CD1c-positive myeloid dendritic cell (primary cell): ENCODE data around the gene ABHD2.
A peak's percentile ranks its signal among the peaks of the same experiment; 100 is the strongest.

Experiments used
- DNase-seq: peaks from one replicate; pipeline ENCODE4 v3.0.0-alpha.2; 2016; ENCODE audit errors: extremely low spot score

Gene ABHD2

DNA sequence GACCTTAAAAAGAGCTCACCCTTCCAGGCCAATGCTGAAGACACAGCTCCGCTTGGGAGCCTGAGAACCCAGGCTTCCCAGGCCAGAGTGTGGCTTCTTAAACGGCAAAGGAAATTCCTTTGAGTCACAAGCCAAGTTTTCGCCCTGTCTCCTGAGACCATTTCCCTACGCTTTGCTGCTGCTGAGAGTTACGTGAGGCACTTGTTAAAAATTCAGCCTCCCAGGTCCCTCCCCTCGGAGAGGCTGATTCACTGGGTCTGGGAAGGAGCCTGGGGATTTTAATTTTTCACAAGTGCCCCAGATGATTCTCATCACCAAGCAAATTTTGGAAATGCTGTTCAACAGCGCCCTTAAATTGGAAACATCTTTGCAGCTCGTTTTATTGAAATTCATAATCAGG, 107.6 kb downstream of the ABHD2 start:
- no peak for DNase-seq

DNA sequence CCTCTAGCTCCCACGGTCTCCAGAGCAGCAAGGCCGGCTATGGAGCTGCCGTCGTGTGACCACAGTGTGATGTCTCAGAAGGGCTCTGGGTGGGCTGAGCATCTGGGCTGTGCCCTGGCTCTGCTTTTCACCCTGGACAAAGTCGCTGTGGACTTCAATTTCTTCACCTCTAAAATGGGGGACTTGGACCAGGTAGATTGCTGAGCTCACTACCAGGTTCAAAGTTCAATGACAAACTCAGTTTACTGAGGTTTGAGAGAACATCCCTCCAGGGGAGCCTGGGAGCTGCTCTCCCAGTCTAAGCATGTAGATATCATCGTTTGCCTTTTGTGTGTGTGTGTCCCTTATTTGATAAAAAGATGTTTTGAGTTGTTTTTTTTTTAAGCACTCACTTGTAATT, 108.0 kb downstream of the ABHD2 start:
- no peak for DNase-seq

DNA sequence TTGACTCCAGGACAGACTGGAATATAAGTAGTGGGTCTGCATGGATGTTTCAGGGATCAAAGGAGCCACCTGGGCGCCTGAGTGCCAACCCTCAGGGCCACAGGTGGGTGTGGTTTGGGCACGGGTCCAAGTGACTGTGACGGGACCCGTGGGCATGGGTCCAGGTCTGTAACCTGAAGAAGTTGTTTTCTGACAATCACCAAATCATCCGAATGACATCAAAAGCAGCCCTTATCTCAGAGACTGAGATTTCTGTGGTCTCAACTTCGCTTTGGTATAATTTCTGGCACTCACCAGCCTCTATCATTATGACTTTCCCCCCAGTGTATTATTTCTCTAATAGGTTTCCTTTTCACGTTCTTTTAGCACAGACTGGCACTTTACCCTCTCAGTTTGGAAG, 108.7 kb downstream of the ABHD2 start:
- DNase-seq = no peak

DNA sequence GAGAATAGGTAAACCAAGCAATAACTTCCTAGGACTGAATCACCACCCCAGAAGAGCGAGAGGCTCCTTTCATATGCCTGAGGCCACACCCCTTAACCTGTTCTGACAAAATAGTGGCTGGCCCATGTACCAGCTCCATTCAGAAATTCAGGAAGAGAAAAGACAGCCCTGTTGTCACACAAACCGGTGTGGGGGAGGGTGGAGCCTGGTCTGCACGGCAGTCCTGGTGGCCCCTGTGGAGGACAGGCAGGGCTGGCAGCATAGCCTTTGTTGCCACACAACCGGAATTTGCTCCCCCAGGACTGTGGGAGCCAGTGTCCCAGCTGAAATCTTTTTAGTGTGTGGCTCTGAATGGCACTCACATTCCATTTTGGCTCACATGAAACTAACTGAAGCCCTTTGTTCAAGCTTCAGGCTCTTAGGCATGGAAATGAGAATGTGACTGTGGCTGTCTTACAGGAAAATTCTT, 109.3 kb downstream of the ABHD2 start:
- DNase-seq = no peak

DNA sequence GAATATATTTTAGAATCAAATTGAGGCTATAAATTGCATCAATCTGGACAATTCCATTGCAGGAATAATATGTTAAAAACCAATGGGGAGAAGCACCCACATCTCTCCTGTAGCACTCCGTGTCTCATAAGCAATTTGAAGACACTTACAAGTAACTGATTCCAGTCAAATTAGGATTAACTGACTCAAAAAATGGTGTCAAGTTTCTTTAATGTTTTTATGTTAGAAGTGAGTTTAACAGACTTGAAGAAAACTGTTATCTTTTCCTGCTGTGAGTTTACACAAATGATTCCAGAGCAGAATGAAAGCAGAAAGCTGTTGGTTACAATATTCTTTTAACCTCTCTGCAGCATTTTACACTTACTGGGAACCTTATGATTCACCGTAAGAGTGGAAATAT, 109.9 kb downstream of the ABHD2 start:
- DNase-seq = no peak

DNA sequence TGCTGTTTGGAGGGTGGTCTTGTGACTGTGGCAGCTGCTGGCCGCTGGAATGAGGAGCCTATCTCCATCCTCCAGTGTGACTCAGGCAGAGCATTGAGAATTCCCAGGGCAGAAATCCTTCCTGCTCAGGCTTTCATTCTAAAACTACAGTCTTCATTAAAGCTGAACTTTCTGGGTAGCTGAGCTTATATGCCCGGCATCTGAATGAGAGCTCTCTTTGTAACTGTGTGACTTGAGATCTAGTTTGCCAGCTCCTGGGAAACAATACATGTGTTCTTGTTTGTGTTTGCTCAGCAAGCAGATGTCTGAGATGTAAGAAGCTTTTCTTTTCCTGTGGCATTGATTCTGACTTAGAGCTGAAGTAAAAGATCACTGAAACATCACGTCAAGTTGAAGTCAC, 110.7 kb downstream of the ABHD2 start:
- DNase-seq = no peak

- no peak for DNase-seq
Observed at GRCh38 chr15:89199746-89200145, 111.5 kb downstream of the ABHD2 start.

DNA sequence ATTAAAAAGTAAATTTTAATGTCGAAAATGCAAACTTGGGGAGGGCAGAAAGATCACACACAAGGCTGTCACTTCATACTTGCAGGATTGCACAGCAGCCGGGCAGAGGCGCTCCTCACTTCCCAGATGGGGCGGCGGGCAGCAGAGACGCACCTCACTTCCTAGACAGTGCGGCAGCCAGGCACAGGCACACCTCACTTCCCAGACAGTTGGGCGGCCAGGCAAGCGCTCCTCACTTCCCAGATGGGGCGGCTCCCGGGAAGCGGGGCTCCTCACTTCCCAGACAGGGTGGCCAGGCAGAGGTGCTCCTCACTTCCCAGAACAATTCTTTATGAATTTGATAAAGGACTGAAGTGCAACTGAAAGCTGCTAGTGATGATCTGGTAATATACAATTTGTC, 111.9 kb downstream of the ABHD2 start:
- DNase-seq = no peak

GRCh38 chr15:89201465-89202005, 113.3 kb downstream of the ABHD2 start:
- no peak for DNase-seq

DNA sequence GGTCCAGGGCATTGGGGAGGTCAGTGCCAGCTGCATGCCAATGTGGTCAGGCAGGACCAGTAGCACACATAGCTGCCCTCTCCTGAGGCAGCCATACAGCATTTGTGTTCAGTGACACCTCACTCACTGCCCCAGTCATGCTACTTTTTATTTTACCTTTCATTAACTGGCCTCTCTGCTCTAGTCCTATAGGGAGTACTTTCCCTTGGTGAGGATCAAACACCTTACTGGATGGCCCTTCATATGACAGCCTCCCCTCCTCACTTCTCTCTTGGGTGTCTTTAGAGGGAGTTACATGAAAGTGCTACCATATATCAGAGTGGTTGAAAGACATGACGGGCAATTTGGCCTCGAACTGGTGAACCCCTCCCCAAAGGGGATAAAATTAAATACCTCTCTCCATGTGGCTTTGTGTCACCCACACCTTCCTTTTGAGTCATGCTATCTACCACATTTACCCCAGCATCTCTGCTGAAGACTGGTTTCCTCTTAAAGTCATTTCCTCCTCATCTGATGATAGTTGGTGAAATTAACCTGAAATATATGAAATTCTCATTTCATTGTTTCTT, 115.5 kb downstream of the ABHD2 start:
- DNase-seq = no peak

GRCh38 chr15:89205991-89206585, 117.8 kb downstream of the ABHD2 start:
- DNase-seq = no peak

DNA sequence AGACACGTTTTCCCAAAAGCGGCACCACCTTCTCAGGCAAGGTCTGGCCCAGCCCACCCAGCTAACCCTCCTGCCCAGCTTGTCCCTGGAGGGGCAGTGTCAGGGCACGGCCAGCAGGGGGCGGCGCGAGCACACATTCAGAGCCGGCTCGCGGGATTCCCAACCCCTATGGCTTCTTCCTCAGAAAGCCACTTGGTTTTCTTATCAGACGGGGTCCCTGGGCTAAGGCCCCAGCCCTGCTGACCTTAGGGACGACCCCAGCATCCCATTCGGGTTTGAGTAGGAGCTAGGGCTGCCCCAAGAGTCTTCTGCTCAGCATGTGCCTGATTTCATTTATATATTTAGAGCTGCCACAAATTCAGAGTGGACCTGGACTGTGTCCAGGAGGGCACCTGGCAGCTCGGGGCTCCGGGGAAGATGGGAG, 118.7 kb downstream of the ABHD2 start:
- DNase-seq = peak; percentile 74

DNA sequence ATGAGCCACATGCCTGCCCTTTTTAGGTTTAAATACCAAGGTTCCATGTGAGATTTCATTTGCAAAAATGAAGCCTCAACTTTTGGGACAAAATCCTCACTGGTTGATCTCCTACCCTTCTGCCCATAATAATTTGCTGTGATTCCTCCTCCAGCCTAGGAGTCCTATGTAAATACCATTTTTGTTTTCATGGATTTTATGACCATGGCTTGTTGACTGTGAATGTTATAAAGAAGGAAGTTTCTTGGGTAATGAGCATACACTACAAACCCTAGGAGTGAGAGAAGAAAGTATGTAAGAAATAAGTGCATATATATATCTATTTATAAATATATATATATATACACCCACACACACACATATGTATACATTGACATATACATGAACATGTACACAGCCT, 120.0 kb downstream of the ABHD2 start:
- no peak for DNase-seq

DNA sequence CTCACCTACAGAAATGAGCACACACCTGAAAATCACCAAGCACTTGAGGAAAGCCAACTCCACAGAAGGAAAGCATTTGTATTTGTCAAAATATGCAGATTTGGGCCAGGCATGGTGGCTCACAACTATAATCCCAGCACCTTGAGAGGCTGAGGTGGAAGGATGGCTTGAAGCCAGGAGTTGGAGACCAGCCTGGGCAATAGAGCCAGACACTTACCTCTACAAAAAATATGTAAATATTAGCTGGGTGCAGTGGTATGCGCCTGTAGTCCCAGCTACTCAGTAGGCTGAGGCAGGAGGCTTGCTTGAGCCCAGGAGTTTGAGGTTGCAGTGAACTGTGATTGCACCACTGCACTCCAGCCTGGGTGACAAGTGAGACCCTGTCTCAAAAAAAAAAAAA, 120.8 kb downstream of the ABHD2 start:
- DNase-seq = no peak

- no peak for DNase-seq
Observed at GRCh38 chr15:89211678-89212170, 123.5 kb downstream of the ABHD2 start.

GRCh38 chr15:89215627-89216026, 127.4 kb downstream of the ABHD2 start:
- DNase-seq = no peak

GRCh38 chr15:89217031-89217430, 128.8 kb downstream of the ABHD2 start:
- no peak for DNase-seq

- DNase-seq = no peak
Observed at GRCh38 chr15:89217686-89218376, 129.6 kb downstream of the ABHD2 start.

GRCh38 chr15:89218531-89218930, 130.3 kb downstream of the ABHD2 start:
- no peak for DNase-seq

- DNase-seq = no peak
Observed at GRCh38 chr15:89221543-89221942, 133.3 kb downstream of the ABHD2 start, which contains the start of gene RLBP1. Gene RLBP1, minus strand, starts transcription at chr15:89221579. Its CDS starts 2,604 bp downstream, at chr15:89218975.

DNA sequence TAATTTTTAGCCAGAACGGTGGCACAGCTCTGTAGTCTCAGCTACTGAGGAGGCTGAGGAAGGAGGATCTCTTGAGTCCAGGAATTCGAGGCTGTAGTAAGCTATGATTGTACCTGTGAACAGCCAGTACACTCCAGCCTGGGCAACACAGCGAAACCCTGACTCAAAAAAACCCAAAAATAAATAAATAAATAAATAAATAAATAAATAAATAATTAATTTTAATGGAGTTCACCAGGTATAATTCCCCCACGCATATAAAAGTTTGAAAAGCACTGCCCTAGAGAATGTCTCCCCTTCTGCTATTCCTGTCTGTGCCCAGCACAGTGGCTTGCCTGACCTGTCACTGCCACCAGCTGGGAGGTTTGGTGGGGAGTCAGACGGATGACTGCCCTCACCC, 137.3 kb downstream of the ABHD2 start:
- DNase-seq = no peak

DNA sequence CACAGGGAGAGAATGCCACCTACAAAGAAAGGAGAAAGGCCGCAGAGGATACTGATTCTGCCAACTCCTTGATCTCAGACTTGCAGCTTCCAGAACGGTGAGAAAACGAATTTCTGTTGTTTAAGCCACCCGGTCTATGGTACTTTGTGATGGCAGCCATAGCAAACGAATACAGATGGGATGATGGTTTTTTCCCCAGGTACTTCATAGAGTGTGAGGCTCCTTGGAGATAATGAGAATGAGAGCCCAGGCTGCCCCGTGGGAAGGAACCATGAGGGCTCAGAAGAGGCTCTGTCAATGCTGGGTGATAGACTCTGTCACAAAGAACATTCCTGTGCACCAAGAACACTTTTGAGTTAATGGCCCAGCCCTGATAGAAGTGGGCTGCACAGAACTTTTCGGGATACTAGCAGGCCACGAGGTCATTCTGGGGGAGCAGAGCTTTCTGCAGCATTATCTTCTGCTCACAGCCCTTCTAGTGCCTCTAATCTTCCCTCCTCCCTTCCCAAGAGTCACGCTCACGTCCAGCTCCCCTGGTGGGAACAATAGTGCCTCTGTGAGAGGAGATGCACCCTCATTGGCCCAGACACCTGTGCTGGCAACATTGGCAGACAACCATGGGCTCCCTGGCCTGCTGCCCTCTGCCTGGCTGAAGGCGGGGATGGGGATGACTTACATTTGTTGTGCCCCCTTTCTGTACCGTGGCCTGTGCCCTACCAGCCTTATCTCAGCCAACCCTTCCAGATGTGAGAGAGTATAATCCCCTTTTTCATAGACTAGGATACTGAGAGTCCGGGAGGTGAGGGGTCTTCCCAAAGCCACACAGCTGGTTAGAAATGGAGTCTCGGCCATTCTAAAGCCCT, 138.3 kb downstream of the ABHD2 start:
- DNase-seq = no peak
